AG09319 (cell line): ENCODE data around the gene RBM39.
"Not testable (repeated sequence)": the region's sequence is repeated elsewhere in the genome, so short reads cannot be mapped to it uniquely, and the experiment has no call there.

Experiments used
- DNase-seq: peaks from one replicate; pipeline ENCODE4 v3.0.0-alpha.2; 2010; ENCODE audit warnings: low read depth; ENCODE audit errors: extremely low read depth
- TF ChIP-seq, protein P1 (sequence below): IDR thresholded peaks from 2 replicates; pipeline ENCODE4 v1.5.1; 2011; ENCODE audit warnings: low read depth, mild to moderate bottlenecking, inconsistent platforms, low read length, moderate library complexity

The RBM39 gene

DNA sequence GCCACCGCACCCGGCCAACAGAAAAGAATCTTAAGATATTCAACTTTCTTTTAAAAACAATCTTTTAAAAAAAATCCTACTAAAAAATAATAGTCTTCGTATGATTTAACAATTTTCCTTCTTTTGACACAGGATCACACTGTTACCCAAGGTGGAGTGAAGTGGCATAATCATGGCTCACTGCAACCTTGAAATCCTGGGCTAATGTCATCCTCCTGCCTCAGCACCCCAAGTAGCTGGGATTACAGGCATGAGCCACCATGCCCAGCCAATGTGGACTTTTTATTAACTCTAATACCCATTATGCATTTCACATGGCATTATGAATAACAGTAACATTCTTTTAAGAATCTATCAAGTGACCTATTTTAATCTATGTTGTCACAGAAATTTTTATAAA, 20.8 kb downstream of the RBM39 start:
- TF ChIP-seq, protein P1, sequence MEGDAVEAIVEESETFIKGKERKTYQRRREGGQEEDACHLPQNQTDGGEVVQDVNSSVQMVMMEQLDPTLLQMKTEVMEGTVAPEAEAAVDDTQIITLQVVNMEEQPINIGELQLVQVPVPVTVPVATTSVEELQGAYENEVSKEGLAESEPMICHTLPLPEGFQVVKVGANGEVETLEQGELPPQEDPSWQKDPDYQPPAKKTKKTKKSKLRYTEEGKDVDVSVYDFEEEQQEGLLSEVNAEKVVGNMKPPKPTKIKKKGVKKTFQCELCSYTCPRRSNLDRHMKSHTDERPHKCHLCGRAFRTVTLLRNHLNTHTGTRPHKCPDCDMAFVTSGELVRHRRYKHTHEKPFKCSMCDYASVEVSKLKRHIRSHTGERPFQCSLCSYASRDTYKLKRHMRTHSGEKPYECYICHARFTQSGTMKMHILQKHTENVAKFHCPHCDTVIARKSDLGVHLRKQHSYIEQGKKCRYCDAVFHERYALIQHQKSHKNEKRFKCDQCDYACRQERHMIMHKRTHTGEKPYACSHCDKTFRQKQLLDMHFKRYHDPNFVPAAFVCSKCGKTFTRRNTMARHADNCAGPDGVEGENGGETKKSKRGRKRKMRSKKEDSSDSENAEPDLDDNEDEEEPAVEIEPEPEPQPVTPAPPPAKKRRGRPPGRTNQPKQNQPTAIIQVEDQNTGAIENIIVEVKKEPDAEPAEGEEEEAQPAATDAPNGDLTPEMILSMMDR = no peak
- DNase-seq = no peak

DNA sequence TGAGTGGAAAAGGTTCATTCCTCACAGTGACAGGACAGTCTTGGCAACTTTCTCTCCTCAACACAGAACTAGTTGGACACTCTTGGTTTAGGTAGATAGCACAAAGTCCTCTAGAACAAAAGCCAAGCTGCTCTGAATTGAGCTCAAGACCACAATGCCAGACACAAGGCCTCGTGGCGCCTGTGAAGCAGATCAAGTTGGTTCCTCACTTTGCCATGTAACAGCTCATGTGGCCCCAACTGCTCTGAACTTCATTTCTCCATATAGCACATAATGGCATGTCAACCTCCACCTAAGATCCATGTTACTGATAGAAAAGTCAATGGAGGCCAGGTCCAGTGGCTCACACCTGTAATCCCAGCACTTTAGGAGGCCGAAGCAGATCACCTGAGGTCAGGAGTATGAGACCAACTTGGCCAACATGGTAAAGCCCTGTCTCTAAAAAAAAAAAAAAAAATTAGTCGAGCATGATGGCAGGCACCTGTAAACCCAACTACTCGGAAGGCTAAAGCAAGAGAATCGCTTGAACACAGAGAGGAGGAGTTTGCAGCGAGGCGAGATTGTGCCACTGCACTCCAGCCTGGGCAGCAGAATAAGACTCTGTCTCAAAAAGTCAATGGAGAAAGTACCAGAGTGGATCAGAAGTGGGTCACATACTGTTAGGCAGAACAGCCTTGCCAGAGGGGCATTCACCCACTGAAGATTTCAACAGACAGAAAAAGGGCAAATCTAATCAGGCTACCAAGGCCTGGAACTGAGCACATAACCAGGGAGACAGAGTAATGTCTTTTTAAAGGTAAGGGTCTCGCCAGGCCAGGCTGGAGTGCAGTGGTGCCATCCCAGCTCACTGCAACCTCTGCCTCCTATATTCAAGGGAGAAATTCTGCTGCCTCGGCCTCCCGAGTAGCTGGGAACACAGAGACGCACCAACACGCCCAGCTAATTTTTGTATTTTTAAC, 21.6 kb downstream of the RBM39 start:
- TF ChIP-seq, protein P1 = no peak
- no peak for DNase-seq

DNA sequence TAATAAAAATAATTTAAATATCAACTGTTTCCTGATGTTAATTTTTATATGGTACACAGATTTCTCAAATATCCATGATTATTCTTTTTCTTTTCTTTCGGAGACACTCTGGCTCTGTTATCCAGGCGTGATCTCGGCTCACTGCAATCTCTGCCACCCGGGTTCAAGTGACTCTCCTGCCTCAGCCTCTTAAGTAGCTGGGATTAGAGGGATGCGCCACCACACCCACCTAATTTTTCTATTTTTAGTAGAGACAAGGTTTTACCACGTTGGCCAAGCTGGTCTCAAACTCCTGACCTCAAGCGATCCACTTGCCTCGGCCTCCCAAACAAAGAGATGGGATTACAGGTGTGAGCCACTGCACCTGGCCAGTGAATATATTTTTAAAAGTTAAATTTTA, 22.3 kb downstream of the RBM39 start:
- TF ChIP-seq, protein P1 = no peak
- no peak for DNase-seq

DNA sequence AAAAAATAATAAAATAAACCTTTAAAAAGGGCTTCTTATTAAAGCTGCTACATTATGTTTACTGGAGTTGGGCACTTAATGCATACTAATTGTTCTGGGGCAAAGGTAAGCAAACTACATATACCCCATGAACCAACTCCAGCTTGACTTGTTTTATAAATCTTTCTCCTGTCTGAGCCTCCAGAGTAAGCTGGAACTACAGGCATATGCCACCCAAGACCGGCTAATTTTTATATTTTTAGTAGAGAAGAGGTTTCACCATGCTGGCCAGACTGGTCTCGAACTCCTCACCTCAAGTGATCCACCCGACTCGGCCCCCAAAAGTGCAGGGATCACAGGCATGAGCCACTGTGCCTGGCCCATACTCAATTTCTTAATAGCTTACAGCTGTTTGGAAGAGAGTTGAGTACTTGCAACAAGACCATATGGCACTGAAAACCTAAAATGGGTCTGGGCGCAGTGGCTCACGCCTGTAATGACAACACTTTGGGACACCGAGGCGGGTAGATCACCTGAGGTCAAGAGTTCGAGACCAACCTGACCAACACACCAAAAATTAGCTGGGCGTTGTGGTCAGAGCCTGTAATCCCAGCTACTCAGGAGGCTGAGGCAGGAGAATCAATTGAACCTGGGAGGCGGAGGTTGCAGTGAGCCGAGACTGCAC, 23.0 kb downstream of the RBM39 start:
- TF ChIP-seq, protein P1 = no peak
- no peak for DNase-seq

DNA sequence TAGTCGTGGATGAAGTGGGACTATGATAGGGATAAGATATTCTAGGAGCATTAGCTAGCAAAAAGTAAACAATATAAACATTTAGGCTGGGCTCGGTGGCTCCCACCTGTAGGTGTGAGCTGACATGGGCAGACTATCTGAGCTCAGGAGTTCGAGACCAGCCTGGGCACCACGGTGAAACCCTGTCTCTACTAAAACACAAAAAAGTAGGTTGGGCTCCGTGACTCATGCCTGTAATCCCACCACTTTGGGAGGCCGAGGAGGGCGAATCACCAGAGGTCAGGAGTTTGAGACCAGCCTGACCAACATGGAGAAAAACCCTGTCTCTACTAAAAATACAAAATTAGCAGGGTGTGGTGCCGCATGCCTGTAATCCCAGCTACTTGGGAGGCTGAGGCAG, 23.7 kb downstream of the RBM39 start:
- DNase-seq = not testable (repeated sequence)

DNA sequence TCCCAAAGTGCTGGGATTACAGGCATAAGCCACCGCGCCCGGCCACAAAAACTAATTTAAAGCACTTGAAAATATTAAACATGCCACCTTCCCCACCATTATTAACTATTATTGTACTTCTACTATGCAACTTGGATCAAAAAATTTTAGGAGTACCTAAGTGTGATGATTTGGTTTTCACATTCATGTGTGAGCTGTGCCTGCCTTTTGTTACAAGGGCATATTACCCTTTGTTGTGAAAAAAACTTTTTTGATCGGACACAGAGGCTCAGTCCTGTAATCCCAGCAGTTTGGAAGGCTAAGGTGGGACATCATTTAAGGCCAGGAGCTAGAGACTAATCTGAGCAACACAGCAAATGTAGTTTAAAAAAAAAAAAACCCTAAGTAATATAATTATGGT, 25.7 kb downstream of the RBM39 start:
- DNase-seq = no peak
- TF ChIP-seq, protein P1 = no peak

DNA sequence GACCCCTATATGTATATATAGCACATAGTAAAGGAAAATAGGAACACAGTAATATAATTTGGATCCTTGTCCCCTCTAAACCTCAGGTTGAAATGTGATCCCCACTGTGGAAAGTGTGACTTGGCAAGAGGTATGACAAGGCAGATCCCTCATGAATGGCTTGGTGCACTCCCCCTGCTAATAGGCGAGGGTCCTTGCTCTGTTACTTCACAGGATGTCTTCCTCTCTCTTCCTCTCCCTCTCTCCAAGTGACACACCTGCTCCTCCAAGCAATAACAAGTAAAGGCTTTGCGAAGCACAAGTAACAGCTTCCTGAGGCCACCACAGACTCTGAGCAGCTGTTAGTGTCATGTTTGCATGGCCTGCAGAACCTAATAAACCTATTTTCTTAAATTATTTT, 26.4 kb downstream of the RBM39 start:
- DNase-seq = no peak

More for the DNA sequence above, 26.4 kb downstream of the RBM39 start:
- TF ChIP-seq, protein P1 = no peak
